ENCODE results near the gene VGLL4.

DNA sequence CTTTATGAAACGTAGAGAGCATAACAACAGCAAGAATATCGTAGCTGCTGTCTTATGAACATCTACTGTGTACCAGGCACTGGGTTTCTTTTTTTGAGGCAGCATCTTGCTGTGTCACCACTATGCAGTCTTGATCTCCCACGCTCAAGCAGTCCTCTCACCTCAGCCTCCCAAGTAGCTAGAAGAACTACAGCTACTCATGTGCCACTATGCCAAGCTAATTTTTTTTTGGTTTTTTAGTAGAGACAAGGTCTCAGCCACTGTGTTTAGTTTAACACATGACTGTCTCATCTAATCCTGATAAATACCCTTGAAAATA is 129.9 kb downstream of the VGLL4 start:
- TF ChIP-seq NR1H2 (CRISPR knock-in tag; IDR thresholded peaks at IDR 0.05), result no peak
- no peak for TF ChIP-seq JUN (CRISPR knock-in tag; IDR thresholded peaks at IDR 0.05)
- TF ChIP-seq, protein P1, sequence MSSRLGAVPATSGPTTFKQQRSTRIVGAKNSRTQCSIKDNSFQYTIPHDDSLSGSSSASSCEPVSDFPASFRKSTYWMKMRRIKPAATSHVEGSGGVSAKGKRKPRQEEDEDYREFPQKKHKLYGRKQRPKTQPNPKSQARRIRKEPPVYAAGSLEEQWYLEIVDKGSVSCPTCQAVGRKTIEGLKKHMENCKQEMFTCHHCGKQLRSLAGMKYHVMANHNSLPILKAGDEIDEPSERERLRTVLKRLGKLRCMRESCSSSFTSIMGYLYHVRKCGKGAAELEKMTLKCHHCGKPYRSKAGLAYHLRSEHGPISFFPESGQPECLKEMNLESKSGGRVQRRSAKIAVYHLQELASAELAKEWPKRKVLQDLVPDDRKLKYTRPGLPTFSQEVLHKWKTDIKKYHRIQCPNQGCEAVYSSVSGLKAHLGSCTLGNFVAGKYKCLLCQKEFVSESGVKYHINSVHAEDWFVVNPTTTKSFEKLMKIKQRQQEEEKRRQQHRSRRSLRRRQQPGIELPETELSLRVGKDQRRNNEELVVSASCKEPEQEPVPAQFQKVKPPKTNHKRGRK (CRISPR knock-in tag; IDR thresholded peaks at IDR 0.05; ENCODE audit: borderline replicate concordance), result no peak
- no peak for TF ChIP-seq ZNF232 (CRISPR knock-in tag; IDR thresholded peaks at IDR 0.05)
- TF ChIP-seq HMGA2 (CRISPR knock-in tag; IDR thresholded peaks at IDR 0.05), result no peak
- TF ChIP-seq, protein P2, sequence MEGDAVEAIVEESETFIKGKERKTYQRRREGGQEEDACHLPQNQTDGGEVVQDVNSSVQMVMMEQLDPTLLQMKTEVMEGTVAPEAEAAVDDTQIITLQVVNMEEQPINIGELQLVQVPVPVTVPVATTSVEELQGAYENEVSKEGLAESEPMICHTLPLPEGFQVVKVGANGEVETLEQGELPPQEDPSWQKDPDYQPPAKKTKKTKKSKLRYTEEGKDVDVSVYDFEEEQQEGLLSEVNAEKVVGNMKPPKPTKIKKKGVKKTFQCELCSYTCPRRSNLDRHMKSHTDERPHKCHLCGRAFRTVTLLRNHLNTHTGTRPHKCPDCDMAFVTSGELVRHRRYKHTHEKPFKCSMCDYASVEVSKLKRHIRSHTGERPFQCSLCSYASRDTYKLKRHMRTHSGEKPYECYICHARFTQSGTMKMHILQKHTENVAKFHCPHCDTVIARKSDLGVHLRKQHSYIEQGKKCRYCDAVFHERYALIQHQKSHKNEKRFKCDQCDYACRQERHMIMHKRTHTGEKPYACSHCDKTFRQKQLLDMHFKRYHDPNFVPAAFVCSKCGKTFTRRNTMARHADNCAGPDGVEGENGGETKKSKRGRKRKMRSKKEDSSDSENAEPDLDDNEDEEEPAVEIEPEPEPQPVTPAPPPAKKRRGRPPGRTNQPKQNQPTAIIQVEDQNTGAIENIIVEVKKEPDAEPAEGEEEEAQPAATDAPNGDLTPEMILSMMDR (IDR thresholded peaks at IDR 0.05), result no peak
- no peak for TF ChIP-seq ELF4 (CRISPR knock-in tag; IDR thresholded peaks at IDR 0.05; ENCODE audit: low read depth)
- TF ChIP-seq, protein P3, sequence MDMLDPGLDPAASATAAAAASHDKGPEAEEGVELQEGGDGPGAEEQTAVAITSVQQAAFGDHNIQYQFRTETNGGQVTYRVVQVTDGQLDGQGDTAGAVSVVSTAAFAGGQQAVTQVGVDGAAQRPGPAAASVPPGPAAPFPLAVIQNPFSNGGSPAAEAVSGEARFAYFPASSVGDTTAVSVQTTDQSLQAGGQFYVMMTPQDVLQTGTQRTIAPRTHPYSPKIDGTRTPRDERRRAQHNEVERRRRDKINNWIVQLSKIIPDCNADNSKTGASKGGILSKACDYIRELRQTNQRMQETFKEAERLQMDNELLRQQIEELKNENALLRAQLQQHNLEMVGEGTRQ (CRISPR knock-in tag; IDR thresholded peaks at IDR 0.05), result no peak
- TF ChIP-seq, protein P4, sequence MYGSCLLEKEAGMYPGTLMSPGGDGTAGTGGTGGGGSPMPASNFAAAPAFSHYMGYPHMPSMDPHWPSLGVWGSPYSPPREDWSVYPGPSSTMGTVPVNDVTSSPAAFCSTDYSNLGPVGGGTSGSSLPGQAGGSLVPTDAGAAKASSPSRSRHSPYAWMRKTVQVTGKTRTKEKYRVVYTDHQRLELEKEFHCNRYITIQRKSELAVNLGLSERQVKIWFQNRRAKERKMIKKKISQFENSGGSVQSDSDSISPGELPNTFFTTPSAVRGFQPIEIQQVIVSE (CRISPR knock-in tag; IDR thresholded peaks at IDR 0.05; ENCODE audit: borderline replicate concordance), result no peak
- TF ChIP-seq, protein P5, sequence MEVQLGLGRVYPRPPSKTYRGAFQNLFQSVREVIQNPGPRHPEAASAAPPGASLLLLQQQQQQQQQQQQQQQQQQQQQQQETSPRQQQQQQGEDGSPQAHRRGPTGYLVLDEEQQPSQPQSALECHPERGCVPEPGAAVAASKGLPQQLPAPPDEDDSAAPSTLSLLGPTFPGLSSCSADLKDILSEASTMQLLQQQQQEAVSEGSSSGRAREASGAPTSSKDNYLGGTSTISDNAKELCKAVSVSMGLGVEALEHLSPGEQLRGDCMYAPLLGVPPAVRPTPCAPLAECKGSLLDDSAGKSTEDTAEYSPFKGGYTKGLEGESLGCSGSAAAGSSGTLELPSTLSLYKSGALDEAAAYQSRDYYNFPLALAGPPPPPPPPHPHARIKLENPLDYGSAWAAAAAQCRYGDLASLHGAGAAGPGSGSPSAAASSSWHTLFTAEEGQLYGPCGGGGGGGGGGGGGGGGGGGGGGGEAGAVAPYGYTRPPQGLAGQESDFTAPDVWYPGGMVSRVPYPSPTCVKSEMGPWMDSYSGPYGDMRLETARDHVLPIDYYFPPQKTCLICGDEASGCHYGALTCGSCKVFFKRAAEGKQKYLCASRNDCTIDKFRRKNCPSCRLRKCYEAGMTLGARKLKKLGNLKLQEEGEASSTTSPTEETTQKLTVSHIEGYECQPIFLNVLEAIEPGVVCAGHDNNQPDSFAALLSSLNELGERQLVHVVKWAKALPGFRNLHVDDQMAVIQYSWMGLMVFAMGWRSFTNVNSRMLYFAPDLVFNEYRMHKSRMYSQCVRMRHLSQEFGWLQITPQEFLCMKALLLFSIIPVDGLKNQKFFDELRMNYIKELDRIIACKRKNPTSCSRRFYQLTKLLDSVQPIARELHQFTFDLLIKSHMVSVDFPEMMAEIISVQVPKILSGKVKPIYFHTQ (CRISPR knock-in tag; IDR thresholded peaks at IDR 0.05), result no peak
- no peak for TF ChIP-seq SMAD4 (CRISPR knock-in tag; IDR thresholded peaks at IDR 0.05)
- TF ChIP-seq, protein P6, sequence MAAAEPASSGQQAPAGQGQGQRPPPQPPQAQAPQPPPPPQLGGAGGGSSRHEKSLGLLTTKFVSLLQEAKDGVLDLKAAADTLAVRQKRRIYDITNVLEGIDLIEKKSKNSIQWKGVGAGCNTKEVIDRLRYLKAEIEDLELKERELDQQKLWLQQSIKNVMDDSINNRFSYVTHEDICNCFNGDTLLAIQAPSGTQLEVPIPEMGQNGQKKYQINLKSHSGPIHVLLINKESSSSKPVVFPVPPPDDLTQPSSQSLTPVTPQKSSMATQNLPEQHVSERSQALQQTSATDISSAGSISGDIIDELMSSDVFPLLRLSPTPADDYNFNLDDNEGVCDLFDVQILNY (CRISPR knock-in tag; IDR thresholded peaks at IDR 0.05), result no peak
- TF ChIP-seq, protein P7, sequence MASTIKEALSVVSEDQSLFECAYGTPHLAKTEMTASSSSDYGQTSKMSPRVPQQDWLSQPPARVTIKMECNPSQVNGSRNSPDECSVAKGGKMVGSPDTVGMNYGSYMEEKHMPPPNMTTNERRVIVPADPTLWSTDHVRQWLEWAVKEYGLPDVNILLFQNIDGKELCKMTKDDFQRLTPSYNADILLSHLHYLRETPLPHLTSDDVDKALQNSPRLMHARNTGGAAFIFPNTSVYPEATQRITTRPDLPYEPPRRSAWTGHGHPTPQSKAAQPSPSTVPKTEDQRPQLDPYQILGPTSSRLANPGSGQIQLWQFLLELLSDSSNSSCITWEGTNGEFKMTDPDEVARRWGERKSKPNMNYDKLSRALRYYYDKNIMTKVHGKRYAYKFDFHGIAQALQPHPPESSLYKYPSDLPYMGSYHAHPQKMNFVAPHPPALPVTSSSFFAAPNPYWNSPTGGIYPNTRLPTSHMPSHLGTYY (CRISPR knock-in tag; IDR thresholded peaks at IDR 0.05), result no peak
- no peak for TF ChIP-seq RELA (CRISPR knock-in tag; IDR thresholded peaks at IDR 0.05; ENCODE audit: borderline replicate concordance)

Data from WTC11 (cell line).